ENCODE measurements around the gene LMBRD1.

GRCh38 chr6:69696273-69696672, 100.5 kb downstream of the LMBRD1 start:
- TF ChIP-seq PATZ1 (CRISPR knock-in tag; IDR thresholded peaks at IDR 0.05; ENCODE audit: borderline replicate concordance) (no peak), ZNF565 (CRISPR knock-in tag; conservative IDR thresholded peaks at IDR 0.05; ENCODE audit: low read depth) (no peak), OSR1 (CRISPR knock-in tag; IDR thresholded peaks at IDR 0.05) (no peak), TOX (CRISPR knock-in tag; IDR thresholded peaks at IDR 0.05; ENCODE audit: borderline replicate concordance) (no peak)

All from SK-N-SH treated with all-trans-retinoic acid at 6 μM for 48 hours (cell line).